Hepatocyte (in vitro differentiated cells): ENCODE data around the gene PRR19. TPM values are rescaled to one million over a fixed set of nuclear protein-coding genes. Genes with fewer than 3 reads are reported as not detected.

ENCODE experiments used
- DNase-seq: peaks from one replicate; pipeline ENCODE4 v3.0.0-alpha.2; 2016; ENCODE audit warnings: low spot score
- H2AFZ ChIP-seq: fragments of 200-600 bp; sonication (generic); 2 replicates; pipeline ENCODE4 v1.6.0; 2016; ENCODE audit warnings: antibody characterized with exemption, mild to moderate bottlenecking
- H3K27ac ChIP-seq: fragments of 200-600 bp; sonication (generic); 2 replicates; pipeline ENCODE4 v1.5.1; 2016; ENCODE audit warnings: mild to moderate bottlenecking
- H3K27me3 ChIP-seq: fragments of 200-600 bp; sonication (generic); 2 replicates; pipeline ENCODE4 v1.6.1; 2016
- H3K36me3 ChIP-seq: fragments of 200-600 bp; sonication (generic); replicated peaks from 2 replicates; pipeline ENCODE4 v1.5.1; 2016; ENCODE audit warnings: low read depth; ENCODE audit not compliant: insufficient read depth
- H3K4me1 ChIP-seq: fragments of 200-600 bp; sonication (generic); 2 replicates; pipeline ENCODE4 v1.5.1; 2016; ENCODE audit warnings: mild to moderate bottlenecking, moderate library complexity; ENCODE audit not compliant: insufficient read depth
- H3K4me2 ChIP-seq: fragments of 200-600 bp; sonication (generic); 2 replicates; pipeline ENCODE4 v1.6.0; 2016
- H3K4me3 ChIP-seq: fragments of 200-600 bp; sonication (generic); 2 replicates; pipeline ENCODE4 v1.5.1; 2016; ENCODE audit warnings: mild to moderate bottlenecking
- H3K79me2 ChIP-seq: fragments of 200-600 bp; sonication (generic); 2 replicates; pipeline ENCODE4 v1.6.0; 2017; ENCODE audit warnings: mild to moderate bottlenecking
- H3K9me2 ChIP-seq: fragments of 200-600 bp; sonication (generic); replicated peaks from 2 replicates; pipeline ENCODE4 v1.6.0; 2017; ENCODE audit warnings: mild to moderate bottlenecking; ENCODE audit not compliant: insufficient read depth
- H3K9me3 ChIP-seq: fragments of 200-600 bp; sonication (generic); 2 replicates; pipeline ENCODE4 v1.5.1; 2016; ENCODE audit warnings: low read depth, mild to moderate bottlenecking
- H4K20me1 ChIP-seq: fragments of 200-600 bp; sonication (generic); 2 replicates; pipeline ENCODE4 v1.6.0; 2016; ENCODE audit warnings: mild to moderate bottlenecking; ENCODE audit not compliant: insufficient read depth, poor library complexity, severe bottlenecking
- CTCF ChIP-seq: fragments of 200-600 bp; sonication (generic); IDR thresholded peaks from 2 replicates; pipeline ENCODE4 v1.5.1; 2016; ENCODE audit warnings: antibody characterized with exemption, mild to moderate bottlenecking; ENCODE audit not compliant: poor library complexity
- EZH2 ChIP-seq: fragments of 200-600 bp; sonication (generic); IDR thresholded peaks from 2 replicates; pipeline ENCODE4 v1.6.1; 2016; ENCODE audit warnings: antibody characterized with exemption, mild to moderate bottlenecking, borderline replicate concordance
- EZH2phosphoT487 ChIP-seq: fragments of 200-600 bp; sonication (generic); IDR thresholded peaks from one replicate; pipeline ENCODE4 v1.6.1; 2018; ENCODE audit warnings: antibody characterized with exemption, mild to moderate bottlenecking, low read depth, moderate library complexity; ENCODE audit not compliant: unreplicated experiment, severe bottlenecking
- WGBS: methylation state at CpG from one replicate; pipeline ENCODE4 v1.1.6; 2016; ENCODE audit warnings: low lambda C conversion rate; ENCODE audit errors: missing lambda C conversion rate; 5-methylcytosine and 5-hydroxymethylcytosine counted together
- polyA plus RNA-seq: library from polyadenylated mRNA; unstranded; fragments of >200 nt; fragmentation: Nextera tagmentation; extraction: Ambion mirVana; gene quantifications from 2 replicates; pipeline ENCODE4 v1.2.1, GENCODE V29; 2016
- total RNA-seq: library from RNA; depleted of rRNA; stranded (reverse); fragments of >200 nt; gene quantifications from 2 replicates; pipeline ENCODE4 v1.2.3, GENCODE V29; 2014

PRR19 gene
- total and polyA plus RNA-seq, 2 experiments from 2014 or later = 2.2 to 3.0 TPM

GRCh38 chr19:42281827-42282762 is 19.8 kb upstream of the PRR19 start:
- Histone ChIP-seq H4K20me1 (peaks cover 26% of the 10 kb centered on the region), H3K4me2 (peak overlapping the region; percentile 94), H3K36me3 (no peaks in the 10 kb centered on the region), H3K79me2 (peaks cover 60% of the 10 kb centered on the region), H3K4me3 (no peak overlapping the region), H3K27ac (peak overlapping the region; percentile 99), H3K4me1 (peaks cover 64% of the 10 kb centered on the region), H2AFZ (no peak overlapping the region), H3K27me3 (no peaks in the 10 kb centered on the region), H3K9me3 (no peaks in the 10 kb centered on the region), H3K9me2 (no peaks in the 10 kb centered on the region)
- TF ChIP-seq EZH2phosphoT487 (no peak), EZH2 (no peak), CTCF (no peak)
- peak; percentile 78 for DNase-seq
- 25% methylated on average over 7 of the region's 7 CpGs for WGBS

- WGBS = 52% methylated on average over 4 of the region's 4 CpGs
- TF ChIP-seq CTCF (no peak), EZH2phosphoT487 (no peak), EZH2 (no peak)
- Histone ChIP-seq H3K27ac (peak overlapping the region; percentile 99), H2AFZ (no peak overlapping the region), H3K79me2 (peaks cover 58% of the 10 kb centered on the region), H3K9me2 (no peaks in the 10 kb centered on the region), H3K9me3 (no peaks in the 10 kb centered on the region), H3K27me3 (no peaks in the 10 kb centered on the region), H3K4me3 (peak overlapping the region; percentile 20), H3K4me2 (peak overlapping the region; percentile 94), H4K20me1 (peaks cover 32% of the 10 kb centered on the region), H3K36me3 (no peaks in the 10 kb centered on the region), H3K4me1 (peaks cover 57% of the 10 kb centered on the region)
- DNase-seq = no peak
Measured at GRCh38 chr19:42282819-42283187, 19.1 kb upstream of the PRR19 start.

- Histone ChIP-seq H2AFZ (no peak overlapping the region), H3K4me2 (peak overlapping the region; percentile 94)
- TF ChIP-seq EZH2 = no peak
- TF ChIP-seq CTCF = no peak
- TF ChIP-seq EZH2phosphoT487 = no peak
Measured at GRCh38 chr19:42283188-42284065, 18.5 kb upstream of the PRR19 start.

More at GRCh38 chr19:42283188-42284065, 18.5 kb upstream of the PRR19 start:
- H3K36me3 ChIP-seq = no peaks in the 10 kb centered on the region
- peak overlapping the region; percentile 99 for H3K27ac ChIP-seq
- peaks cover 56% of the 10 kb centered on the region for H3K79me2 ChIP-seq
- no peaks in the 10 kb centered on the region for H3K27me3 ChIP-seq
- DNase-seq = peak; percentile 99
- H3K9me2 ChIP-seq = no peaks in the 10 kb centered on the region
- whole genome bisulfite sequencing = 10% methylated on average over 21 of the region's 74 CpGs
- H3K4me1 ChIP-seq = peaks cover 51% of the 10 kb centered on the region
- no peaks in the 10 kb centered on the region for H3K9me3 ChIP-seq
- H4K20me1 ChIP-seq = peaks cover 36% of the 10 kb centered on the region
- peak overlapping the region; percentile 20 for H3K4me3 ChIP-seq
